Neural progenitor cell (in vitro differentiated cells): Measurements from ENCODE around the gene SLC16A9.

ENCODE experiments used
- EZH2 ChIP-seq: fragments of 200-600 bp; sonication (generic); IDR thresholded peaks from 2 replicates; pipeline ENCODE4 v1.6.1; 2017; ENCODE audit warnings: antibody characterized with exemption, mild to moderate bottlenecking, moderate library complexity
- EZH2phosphoT487 ChIP-seq: fragments of 200-600 bp; sonication (generic); IDR thresholded peaks from 2 replicates; pipeline ENCODE4 v1.6.1; 2017; ENCODE audit warnings: antibody characterized with exemption
- TF ChIP-seq, protein P1 (sequence below): fragments of 200-600 bp; sonication (generic); IDR thresholded peaks from 2 replicates; pipeline ENCODE4 v1.5.1; 2017; ENCODE audit warnings: antibody characterized with exemption, mild to moderate bottlenecking

DNA sequence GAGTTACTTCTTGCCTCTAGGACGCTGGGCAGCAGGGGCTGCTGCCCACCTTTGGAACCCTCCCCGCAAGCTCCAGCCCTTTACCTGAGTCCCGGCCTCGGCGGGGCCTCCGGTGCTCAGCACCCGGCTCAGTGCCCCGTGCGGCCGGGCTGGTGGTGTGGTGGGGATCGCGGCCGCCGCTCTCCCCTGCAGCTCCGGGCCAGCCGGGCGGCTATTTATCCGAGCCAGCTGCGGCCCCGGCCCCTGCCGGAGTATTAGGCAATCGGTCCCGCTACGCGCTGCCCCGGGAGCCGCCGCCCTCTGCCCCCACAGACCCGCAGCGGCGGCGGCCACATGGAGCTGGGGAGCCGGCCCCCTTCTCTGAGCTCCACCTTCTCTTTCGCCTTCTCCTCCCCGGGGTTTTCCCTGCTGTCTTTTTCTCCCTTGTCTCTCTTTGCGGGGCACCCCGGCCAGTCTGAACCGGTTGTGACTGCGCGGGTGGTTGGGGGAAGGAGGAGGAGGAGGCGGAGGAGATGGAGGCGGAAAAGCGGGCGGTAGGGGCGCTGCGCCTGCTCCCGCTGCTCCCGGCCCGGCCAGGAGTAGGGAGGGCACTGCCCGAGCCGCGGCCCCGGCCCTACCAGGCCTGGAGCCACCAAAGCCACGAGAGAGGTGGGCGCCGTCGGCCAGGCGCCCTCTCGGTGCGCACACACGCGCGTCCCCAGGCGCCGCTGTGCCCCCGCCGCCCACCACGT, at the start of gene SLC16A9:
- TF ChIP-seq, protein P1, sequence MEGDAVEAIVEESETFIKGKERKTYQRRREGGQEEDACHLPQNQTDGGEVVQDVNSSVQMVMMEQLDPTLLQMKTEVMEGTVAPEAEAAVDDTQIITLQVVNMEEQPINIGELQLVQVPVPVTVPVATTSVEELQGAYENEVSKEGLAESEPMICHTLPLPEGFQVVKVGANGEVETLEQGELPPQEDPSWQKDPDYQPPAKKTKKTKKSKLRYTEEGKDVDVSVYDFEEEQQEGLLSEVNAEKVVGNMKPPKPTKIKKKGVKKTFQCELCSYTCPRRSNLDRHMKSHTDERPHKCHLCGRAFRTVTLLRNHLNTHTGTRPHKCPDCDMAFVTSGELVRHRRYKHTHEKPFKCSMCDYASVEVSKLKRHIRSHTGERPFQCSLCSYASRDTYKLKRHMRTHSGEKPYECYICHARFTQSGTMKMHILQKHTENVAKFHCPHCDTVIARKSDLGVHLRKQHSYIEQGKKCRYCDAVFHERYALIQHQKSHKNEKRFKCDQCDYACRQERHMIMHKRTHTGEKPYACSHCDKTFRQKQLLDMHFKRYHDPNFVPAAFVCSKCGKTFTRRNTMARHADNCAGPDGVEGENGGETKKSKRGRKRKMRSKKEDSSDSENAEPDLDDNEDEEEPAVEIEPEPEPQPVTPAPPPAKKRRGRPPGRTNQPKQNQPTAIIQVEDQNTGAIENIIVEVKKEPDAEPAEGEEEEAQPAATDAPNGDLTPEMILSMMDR = peak; percentile 55
- TF ChIP-seq EZH2 (peak; percentile 25), EZH2phosphoT487 (peak; percentile 12)
